Measurements from ENCODE around the gene C1QTNF1.

Gene C1QTNF1

GRCh38 chr17:79097226-79098055, 73.5 kb downstream of the C1QTNF1 start:
- no peak for DNase-seq

GRCh38 chr17:79098282-79098867, 74.4 kb downstream of the C1QTNF1 start:
- DNase-seq, result no peak

All from NCI-H446 (cell line).